GM12872 (cell line): Measurements from ENCODE around the gene NLRP6.

Source experiments
- TF ChIP-seq, protein P1 (sequence below): IDR thresholded peaks from 3 replicates; pipeline ENCODE4 v1.5.1; 2011; ENCODE audit warnings: low read depth, mild to moderate bottlenecking, low read length, moderate library complexity; ENCODE audit not compliant: insufficient read depth

Gene NLRP6

DNA sequence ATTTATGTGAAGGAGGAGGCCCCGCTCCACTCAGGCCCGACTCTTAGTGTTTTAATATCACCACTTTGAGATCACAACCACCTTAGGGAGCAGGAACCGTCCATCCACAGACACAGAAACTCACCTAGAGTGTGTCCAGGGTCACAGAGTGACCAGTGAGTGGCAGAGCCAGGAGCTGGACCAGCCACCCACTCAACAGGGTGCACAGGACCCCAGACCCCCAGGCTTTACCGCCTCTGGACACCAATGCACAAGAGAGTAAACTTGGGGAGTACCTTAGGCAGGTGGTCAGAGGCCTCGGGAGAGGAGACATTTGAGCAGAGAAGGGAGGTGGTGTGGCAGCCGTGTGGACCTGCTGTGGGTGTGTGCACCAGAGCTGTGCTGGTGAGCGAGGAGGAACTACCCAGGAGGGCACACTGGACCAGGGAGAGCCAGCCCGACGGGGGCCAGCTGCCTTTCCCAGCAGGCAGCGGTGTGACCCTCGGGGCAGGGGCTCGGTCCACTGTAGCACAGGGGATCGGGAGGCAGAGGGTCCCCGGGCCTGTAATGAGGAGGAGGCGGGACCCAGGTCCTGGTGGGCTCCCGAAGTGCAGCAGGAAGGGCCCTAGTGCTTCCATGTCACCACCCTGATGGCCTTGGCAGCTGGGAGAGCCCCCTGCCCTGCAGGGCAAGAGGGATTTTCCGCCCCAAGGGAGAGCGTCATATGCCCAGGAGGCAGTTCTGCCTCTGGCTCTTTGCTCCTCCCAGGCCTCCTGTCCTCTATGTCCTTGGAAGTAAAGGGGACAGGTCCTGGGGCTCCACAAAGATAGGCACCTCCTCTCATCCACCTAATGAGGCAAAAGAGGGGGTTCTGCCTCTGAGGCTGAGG is 7.5 kb upstream of the NLRP6 start:
- TF ChIP-seq, protein P1, sequence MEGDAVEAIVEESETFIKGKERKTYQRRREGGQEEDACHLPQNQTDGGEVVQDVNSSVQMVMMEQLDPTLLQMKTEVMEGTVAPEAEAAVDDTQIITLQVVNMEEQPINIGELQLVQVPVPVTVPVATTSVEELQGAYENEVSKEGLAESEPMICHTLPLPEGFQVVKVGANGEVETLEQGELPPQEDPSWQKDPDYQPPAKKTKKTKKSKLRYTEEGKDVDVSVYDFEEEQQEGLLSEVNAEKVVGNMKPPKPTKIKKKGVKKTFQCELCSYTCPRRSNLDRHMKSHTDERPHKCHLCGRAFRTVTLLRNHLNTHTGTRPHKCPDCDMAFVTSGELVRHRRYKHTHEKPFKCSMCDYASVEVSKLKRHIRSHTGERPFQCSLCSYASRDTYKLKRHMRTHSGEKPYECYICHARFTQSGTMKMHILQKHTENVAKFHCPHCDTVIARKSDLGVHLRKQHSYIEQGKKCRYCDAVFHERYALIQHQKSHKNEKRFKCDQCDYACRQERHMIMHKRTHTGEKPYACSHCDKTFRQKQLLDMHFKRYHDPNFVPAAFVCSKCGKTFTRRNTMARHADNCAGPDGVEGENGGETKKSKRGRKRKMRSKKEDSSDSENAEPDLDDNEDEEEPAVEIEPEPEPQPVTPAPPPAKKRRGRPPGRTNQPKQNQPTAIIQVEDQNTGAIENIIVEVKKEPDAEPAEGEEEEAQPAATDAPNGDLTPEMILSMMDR, result no peak

DNA sequence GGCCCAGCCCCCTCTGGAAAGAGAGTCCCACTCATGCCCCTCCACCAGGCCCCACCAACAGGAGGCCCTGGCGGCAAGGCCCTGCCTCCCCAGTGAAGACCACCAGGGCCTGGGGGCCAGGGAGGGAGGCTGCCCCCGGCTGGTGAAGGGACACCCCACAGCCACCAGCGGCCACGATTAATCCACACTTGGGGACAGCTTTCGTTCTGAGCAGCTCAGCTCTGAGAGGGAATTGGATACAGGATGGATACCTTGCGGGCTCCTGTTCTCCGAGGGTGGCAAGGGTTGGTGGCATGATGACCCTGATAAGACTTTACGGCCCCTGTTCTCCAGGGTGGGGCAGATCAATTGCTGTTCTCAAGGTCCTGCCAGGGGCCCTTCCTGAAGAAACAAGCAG is 6.9 kb upstream of the NLRP6 start:
- TF ChIP-seq, protein P1, result no peak

DNA sequence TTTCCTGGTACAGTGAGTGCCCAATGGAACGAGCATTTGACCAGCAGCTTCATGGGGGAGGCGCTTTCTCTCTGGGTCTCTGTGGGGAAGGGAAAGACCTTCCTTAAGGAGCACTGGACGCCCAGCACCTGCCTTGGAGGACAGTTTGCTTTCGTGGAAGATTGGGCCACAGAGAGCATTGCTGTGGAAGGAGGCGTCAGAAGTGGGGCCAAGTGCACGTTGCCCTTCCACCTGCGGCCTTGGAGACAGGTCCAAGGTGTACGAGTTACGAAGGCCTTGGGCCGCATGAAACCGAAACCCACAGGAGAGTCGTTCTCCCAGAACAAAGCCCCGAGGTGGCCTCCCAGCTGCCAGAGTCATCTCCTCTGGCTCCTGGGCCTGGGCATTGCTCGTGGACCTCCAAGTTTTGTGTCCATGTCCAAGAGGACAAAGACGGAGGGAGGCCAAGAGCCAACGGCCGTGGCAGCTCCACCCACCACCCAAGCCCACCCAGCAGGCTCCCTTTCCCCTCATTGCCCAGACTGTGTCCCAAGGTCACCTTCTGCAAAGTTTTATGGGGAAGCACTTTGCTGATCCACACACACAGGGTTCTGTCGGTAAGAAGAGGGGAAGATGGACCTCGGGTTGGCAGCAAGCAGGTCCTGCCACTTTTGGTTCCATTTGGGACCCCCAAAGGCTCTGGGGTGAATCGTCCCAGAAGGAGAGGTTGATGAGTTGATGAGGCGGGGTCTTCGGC is 5.8 kb upstream of the NLRP6 start:
- TF ChIP-seq, protein P1, result no peak

DNA sequence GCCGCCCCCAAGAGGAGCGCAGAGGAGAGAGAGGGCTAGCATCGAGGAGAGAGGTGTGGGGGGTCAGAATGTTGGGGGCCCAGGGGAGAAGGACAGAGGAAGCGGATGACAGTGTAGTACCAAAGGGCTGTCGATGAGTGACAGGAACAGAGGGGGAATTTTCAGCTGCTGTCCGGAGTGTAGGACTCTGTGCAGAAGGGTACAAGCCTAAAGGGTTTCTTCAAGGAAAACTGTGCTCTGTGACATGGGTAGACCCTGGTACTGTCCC is 5.3 kb upstream of the NLRP6 start:
- TF ChIP-seq, protein P1, result no peak

DNA sequence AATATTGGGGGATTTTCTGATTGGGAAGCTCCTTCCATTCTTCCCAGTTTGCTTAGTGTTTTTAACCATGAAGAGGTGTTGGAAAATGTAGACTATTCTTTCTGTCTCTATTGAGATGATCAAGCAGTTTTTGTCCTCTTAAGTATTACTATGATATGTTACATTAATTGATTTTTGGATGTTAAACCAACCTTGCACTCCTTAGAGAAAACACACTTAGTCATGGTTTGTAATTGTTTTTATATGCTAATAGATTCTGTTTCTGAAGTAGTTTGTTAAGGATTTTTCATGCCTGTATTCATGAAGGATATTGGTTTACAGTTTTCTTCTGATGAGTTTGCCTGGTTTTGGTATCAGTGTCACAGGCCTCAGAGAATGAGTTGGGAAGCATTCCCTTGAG is 2.0 kb upstream of the NLRP6 start:
- TF ChIP-seq, protein P1, result no peak

DNA sequence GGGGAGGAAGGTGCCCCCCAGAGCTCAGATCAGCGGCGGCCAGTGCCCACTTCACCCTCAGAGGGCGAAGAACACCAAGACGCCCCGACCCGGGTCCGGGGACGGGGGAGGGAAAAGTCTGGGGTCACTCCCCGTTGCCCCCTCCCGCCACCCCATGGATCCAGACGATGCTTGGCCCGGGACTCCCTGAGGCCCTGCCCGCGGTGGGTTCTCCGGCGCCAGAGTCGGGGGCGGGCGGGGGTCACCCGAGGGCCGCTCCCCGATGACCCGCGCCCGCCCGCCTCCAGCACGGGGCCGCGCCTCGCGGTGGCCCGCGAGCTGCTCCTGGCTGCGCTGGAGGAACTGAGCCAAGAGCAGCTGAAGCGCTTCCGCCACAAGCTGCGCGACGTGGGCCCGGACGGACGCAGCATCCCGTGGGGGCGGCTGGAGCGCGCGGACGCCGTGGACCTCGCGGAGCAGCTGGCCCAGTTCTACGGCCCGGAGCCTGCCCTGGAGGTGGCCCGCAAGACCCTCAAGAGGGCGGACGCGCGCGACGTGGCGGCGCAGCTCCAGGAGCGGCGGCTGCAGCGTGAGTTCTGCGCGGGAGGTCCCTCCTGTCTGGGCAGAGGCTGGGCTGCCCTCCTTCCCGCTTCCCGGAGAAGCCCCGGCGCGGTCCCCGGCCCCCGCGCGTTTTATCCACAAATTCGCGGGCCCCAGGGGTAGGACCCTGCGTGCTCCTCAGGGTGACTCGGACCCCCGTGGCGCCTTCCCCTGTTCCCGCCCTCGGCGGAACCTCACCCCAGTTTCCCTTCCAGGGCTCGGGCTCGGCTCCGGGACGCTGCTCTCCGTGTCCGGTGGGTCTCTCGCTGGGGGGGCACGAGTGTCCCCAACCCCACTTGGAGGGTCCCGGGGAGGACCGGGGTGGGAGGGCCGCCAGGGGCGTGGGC is 1.1 kb downstream of the NLRP6 start:
- TF ChIP-seq, protein P1, result no peak
